Cardiac septum (tissue), 1 donor: ENCODE results near the gene PTPN14. TPM values are rescaled to one million over a fixed set of nuclear protein-coding genes. Genes with fewer than 3 reads are reported as not detected.

ENCODE experiments used
- DNase-seq: peaks from one replicate; pipeline ENCODE4 v3.0.0-alpha.2; 2020; ENCODE audit warnings: low spot score
- intact Hi-C: fragments of 100-400 bp; cut with DNase I; formaldehyde crosslinking; loops from one replicate; pipeline ENCODE4 v1.14.0; 2022
- total RNA-seq: library from RNA; stranded (reverse); fragmentation: NEBNext Ultra II Directional; extraction: Animal tissue kit (Norgen Biotek cat#: 25700); gene quantifications from one replicate; pipeline ENCODE4 v1.2.1, GENCODE V29; 2021
- donor health status: DM: no; HTN: no; CAD: no.

The PTPN14 gene
- total RNA-seq, 1 donor from 2014 or later: 67.7 TPM

DNA sequence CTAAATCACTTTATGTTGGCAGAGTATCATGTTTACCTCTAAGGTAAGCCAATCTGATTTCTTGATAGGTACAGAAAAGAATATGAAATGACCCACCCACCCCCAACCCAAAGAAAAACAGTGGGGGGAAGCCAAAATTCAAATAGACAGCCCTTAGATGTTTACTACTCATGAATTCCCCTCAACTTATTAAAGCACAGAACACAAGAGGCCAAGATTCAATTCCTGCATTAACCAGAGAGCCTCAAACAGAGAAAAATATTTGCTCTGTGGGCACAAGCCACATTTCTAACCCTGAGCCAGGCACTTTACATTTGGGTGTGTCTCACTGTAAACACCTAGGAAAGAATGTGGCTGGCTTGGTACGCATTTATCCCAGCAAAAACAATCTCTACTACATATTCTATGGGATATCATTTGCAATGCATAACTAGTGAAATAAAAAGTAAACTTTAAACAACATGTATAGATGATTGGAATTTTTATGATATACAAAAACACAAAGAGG lies 84.3 kb downstream of the PTPN14 start:
- intact Hi-C loops: no loop called here
- no peak for DNase-seq

DNA sequence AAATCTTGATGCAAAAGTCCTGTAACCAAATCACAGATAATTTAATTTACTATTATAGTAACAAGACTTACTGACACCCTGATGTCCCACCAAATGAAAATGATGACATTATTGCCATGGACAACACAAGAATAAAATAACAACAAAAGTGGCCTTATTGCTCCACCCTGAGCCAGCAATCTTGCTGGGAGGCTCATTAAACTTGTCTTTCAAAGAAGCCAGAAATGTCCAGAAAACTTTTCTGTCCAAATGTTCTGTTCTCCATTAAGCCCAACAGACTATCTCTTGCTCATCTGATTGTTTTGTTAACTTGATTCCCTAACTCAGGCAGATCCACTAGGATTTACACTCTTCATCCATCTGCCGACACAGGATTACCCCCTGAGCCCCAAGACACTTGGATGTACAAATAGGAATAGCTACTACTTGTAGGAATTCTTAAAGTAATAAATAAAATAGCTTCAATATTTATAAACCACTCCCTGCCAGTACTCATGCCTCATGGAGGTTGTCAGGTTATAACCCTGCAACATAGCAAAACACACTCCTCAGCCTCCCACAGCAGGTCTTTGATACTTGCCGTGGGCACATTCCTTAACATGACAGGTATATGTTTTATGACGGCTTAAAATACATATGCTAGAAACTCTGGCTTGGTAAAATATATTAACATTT lies 84.9 kb downstream of the PTPN14 start:
- intact Hi-C loops: no loop called here
- DNase-seq: no peak

DNA sequence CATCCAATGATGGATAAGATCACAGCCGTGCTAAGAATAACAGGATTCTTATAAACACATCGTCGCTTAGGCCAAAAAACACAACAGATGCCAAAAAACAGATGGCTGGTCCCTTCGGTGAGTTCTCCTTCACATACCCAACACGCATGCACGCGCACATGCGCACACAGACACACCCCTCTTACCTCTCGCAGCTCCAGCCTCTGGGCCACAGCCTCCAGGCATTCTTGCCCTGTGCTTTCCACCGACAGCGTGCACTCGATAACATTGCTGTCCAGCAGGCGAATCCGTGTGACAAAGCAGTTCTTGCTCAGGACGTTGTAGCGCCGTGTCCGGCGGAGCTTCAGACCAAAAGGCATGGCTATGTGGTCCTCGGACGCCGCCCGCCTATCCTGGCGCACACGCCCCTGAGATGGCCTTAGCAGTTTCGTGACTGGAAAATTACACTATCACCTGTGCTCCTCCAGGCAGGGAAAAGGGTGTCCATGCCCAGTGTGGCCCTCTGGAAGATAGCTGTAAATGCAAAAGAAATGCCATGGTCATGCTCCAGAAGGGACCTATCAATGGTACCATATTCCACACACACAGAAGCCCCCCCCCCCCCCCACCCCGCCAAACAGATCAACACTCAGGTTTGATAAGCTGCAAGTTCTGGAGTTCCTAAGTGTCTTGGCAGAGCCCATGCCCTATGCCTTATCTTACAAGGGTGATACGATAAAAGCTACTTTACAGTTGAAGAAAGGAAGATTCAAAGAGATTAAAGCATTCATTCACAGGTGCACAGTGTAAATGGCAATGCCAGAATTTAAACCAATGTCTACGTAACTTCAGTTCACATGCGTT lies 86.7 kb downstream of the PTPN14 start:
- DNase-seq: peak; percentile 76
- intact Hi-C loops: no loop called here

DNA sequence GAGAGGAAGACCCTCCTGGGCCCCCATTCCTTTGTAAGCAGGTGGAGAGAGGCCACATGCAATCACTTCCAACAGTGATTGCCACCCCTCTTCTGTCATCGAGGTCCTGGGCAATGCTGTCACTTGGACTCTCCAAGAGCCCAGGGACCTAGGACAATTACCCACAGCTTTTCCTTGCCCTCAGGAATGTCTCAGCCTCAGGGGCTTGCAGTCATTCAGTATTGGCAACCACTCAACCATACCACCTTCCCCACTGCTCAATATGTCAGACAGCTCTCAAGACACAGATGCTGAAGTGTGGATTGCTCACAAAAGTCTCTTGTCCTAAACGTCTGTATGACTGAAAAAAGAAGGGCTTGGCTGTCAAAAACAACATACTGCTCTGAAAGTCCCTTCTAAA lies 87.8 kb downstream of the PTPN14 start:
- DNase-seq: no peak
- intact Hi-C loops: no loop called here

DNA sequence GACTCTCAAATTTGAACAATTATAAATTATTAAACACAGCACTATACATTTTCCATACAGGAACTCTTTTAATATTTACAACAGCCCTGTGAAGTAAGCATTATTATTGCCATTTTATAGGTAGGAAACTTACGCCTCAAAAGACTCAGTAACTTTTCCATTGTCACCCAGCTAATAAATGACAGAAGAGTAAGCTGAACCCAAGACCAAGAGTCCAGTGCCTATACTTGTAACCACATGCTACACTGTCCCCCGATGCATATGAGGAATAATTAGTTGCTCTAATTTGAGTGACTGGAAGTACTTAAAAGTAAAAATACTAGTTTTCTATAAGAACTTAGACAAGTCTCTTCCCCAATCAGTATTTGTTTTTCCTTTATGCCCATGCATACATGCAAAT lies 88.5 kb downstream of the PTPN14 start:
- intact Hi-C loops: no loop called here
- DNase-seq: no peak

DNA sequence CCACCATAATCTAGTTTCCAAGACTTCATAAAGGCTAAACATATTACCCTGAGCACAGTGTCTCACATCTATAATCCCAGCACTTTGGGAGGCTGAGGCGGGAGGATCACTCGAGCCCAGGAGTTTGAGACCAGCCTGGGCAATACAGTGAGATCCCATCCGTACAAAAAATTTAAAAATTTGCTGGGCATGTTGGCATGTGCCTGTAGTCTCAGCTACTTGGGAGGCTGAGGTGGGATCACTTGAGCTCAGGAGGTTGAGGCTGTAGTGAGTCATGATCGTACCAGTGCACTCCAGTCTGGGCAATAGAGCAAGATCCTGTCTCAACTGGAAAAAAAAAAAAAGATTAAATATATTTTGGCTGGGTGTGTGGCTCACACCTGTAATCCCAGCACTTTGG lies 90.1 kb downstream of the PTPN14 start:
- DNase-seq: no peak
- intact Hi-C loops: no loop called here

DNA sequence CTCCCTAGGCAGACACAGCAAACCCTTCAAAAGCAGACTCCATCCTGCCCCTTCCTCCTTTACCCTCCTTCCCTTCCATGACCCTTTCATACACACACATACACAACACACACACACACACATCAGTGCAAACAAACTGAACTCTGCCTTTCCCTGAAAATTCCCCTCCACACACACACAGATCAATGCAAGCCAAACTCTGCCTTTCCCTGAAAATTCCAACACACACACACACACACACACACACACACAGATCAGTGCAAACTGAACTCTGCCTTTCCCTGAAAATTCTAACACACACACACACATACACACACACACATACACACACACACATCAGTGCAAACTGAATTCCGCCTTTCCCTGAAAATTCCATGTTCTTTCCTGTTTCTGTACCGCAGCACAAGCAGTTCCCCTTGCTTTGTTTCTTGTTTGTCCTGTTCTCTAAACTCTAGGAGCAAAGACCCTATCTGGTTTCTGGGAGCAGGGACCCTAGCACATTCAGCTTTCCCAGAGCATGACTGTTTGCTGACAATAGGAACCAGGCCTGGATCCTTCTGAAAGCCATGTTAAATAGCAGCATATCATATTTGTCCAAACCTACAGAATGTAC lies 91.0 kb downstream of the PTPN14 start:
- intact Hi-C loops: no loop called here
- no peak for DNase-seq

DNA sequence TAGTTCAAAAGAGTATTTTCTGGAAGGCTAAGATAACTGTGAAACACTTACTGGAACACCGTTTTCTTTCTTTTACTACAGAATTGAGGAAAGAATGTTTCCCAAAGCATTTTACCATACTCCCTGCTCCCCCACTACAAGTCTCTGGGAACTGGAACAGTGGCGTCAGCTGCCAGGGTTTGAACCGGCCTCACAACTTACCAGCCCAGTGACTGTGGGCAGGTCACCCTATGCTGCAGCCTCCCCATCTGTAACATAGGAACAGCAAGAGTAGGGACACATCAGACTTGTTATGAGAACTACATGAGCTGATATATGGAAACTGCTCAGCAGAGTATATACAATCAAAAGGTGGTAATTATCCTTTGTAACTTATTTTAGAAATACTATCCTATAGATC lies 91.5 kb downstream of the PTPN14 start:
- no peak for DNase-seq
- intact Hi-C loops: no loop called here

DNA sequence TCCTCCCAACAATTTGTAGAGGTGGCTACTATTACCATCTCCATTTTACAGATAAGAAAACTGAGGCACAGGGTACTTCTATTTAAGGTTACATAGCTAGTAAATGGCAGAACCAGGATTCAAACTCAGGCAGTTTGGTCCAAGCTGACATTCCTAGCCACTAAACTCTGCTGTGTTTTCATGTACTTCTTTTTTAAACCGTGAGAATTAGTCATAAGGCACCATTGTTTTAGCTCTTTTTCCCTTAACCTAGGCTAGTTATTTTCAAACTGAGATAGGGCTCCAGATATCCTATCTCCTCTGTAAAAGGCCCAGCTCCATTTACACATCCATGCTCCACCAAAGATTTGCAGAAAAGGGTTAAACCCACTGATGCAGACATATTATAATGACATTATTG lies 92.9 kb downstream of the PTPN14 start:
- intact Hi-C loops: no loop called here
- no peak for DNase-seq

DNA sequence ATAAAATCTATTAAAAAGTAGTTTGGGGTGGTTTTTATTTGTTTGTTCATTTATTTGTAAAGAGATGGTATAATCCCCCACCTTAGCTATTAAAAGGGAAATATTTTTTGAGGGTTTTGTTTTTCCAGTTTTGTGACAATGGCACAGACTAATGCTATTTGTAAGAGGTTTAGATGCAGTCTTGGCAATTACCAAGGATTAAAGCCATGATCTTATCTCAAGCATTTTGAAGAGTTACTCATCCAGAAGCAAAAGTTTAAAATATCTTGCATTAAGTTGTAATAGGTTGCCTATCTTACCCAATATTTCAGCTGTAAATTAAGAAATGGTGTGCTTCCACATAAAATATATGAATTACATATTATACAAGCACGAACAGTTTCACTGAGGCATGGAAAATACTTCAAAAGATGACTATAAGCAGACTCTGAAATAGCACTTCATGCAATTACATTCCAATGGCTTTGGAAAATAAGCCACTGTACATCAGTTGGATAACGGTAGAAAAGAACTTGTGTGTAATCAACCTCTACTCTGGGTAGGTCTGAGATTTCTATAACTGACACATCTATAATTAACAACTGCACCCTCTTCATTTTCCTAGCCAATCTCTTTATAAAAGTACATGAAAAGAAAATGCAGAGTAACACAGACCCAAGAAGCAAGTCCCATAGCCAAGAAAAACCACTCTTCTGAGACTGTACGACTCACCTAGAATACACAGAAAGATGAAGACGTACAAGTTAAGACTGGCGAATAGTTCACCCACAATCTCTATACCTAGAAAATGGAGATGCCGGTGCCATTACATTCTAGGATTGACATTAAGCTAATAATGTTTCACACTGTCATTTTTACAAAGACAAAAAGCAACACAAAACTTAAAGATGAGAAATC lies 95.2 kb downstream of the PTPN14 start:
- intact Hi-C loops: no loop called here
- no peak for DNase-seq

DNA sequence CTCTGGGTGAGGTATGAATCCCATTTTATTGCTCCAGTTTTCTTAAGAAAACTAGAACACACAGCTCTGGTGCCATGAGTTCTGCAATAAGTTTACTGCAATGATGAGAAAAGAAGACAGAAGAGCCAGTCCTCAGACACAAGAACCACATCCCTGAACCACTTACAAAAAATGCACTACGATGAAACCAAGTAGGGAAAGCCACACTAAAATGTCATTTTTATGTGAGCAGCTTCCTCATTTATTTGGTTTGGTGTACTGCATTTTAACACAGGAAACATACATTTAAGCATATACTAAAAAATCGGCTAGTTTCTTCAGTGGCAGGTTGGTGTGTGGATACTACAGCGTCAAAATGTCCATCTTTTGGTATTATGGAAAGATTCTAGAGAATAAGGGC lies 95.9 kb downstream of the PTPN14 start:
- no peak for DNase-seq
- intact Hi-C loops: no loop called here

DNA sequence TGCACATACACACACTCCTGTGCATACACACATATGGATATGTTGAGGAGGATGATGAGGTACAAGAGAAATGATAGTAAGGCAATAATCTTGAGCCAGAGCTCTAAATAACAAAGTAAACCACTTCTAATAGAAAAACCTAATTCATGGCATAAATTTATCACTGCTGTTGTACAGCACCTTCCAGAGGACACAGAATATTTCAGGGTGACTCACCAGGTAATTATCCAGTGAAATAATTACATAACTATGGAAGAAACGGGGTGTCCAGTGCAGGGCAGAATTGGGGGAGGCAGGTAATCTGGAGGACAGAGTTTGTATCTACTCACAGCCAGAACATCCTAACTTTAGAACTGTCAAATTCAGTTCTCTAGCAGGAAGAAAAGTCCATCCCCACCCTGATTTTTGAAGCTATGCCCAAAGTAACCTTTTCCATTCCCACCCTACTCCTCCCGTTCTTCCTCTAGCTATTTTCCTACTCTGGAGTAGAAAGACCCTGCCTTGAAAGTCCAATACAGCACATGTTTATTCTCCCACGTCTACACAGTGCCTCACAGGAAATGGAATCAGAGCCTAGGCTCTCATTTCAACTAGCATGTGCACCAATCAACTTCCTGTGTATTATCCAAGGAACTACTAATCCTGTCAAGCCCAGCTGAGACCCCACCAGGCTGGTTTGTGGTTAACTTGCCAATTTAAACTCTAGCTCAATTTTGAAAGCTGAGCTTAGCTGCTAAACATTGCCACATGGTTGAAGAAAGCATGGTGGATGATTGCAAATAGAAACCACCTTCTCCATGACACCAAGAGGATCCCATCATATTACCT lies 96.6 kb downstream of the PTPN14 start:
- intact Hi-C loops: no loop called here
- DNase-seq: no peak

DNA sequence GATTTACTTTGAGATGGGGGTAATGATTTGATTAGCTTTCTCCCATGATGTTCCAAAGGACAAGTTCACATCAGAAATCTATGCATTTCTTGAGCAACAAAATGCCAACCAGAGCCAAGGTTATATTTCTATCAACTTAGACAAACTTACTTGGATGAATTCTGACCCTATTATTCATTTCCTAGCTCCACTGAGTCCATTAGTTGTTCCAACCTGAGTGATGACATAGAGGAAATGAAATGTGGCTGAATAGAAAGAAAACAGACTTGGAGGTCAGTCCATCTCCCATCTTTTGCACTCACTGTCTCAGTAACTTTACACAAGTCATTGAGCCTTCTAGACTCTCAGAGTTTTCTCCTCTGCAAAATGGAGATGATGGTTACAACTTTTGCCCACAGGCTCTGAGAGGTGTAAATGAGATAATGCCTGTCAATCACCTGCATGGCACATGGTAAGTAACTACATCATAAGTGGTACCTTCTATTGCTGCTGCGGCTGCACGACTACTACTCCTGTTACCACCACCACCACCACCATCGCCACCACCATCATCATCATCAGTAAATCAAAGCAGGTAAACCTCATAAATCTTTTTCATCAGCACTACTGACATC lies 98.2 kb downstream of the PTPN14 start:
- no peak for DNase-seq
- intact Hi-C loops: no loop called here

DNA sequence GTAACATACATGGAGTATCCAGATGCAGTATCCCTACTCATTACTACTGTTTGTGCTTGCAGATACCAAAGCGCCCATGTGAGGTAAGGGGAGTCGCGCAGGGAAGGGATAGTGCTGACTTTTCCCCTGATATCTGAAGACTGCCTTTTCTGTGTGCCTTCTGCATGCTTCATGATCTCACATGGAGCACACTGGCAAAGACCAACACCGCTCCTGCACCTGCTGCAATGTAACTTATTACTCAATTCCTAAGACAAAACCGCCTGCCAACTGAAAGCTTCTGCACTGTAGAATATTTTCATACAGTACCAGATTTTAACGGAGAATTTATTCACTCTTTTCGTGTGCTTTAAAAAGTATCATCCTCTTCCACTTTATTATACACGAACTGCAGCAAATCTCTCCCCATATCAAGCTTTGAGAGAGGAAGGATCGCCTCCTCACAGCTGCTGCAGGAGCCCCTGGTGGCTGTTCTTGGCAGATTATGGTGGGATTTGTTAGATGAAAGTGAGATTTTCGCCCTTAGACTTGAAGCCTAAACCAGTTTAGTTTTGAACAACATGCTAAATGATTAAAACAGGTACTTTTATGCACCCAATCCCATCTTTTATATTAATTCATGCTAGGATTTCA lies 99.1 kb downstream of the PTPN14 start:
- no peak for DNase-seq

DNA sequence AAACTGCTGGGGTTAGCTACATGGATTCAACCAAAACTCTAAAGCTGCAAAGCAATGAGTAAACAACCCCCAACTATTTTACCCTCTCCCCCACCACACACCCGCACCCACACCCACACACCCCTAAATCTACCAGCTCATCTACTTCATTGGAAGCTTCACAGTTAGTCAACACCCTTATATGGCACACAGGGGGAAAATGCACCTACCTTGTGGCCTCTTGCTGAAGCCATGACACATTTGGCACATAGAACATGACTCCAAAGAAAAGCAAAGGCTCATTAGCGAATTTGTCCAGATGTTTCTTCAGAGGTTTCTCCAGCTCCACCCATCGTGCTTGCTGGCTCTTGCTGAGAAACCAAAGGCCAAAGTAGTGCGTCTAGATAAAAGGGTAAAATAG lies 99.8 kb downstream of the PTPN14 start:
- intact Hi-C loops: no loop called here

More for the DNA sequence above, 99.1 kb downstream of the PTPN14 start:
- intact Hi-C loops: no loop called here

DNA sequence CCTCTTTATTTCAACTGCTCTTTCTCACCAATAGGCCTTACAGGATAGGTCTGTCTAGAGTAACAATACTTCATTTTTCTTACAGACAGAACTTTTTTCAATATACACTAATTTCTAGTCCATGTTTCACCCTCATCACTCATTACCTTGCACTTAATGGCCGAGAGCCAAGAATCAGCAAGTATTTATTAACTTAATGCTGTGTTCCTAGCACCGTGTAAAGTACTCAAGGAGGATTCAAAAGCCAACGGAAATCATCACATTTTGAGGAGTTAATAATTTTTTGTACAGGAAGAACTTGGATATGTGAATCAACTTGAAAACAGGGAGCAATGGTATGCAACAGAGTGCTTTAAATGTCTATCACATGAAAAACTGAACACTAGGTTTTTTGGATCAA lies 102.0 kb downstream of the PTPN14 start:
- DNase-seq: no peak
- intact Hi-C loops: no loop called here

More for the DNA sequence above, 99.8 kb downstream of the PTPN14 start:
- DNase-seq: no peak

DNA sequence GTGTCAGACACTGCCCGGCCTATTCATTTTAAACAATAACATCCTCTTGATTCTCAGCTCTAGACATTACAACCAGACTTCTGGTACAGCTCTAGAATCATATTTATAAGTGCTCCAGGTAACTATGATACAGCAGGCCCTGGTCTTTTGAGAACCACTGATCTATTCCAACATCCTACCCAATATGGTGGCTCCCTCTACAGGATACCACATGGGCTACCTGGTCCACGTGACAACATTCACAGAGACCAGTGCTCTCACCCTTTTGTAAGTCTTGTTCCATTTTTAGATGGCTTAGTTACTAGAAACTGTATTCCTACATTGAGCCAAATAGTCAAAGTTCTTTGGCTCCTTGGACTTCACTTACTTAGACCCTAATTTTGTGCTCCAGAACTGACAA lies 102.9 kb downstream of the PTPN14 start:
- intact Hi-C loops: no loop called here

DNA sequence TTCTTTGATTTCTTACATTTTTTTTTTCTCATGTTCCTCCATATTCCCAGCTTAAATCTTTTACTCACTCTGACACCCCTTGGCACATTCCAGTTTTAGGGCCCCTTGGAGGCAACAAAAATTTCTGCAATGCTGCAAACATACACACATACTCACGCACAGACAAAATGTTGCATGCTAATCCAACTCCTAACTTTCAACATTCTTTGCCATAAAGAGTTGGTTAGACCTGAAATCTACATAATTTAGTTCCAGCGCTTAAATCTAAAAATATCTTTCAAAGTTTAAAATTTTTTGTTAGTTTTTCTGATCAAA lies 103.9 kb downstream of the PTPN14 start:
- intact Hi-C loops: no loop called here
- no peak for DNase-seq

More for the DNA sequence above, 102.9 kb downstream of the PTPN14 start:
- no peak for DNase-seq
